HG03103 (cell line): ENCODE measurements around the gene GRIN3A.

Experiments
- ATAC-seq: cut with Tn5 transposase; IDR thresholded peaks from one replicate; pipeline ENCODE4 v1.9.1; 2021; ENCODE audit warnings: low read depth; ENCODE audit not compliant: unreplicated experiment

GRIN3A gene

GRCh38 chr9:101706261-101706798 lies 32.1 kb downstream of the GRIN3A start:
- ATAC-seq: no peak

GRCh38 chr9:101705135-101705661 lies 33.2 kb downstream of the GRIN3A start:
- peak; percentile 91 for ATAC-seq

GRCh38 chr9:101702257-101702656 lies 36.2 kb downstream of the GRIN3A start:
- no peak for ATAC-seq

GRCh38 chr9:101693546-101694336 lies 44.7 kb downstream of the GRIN3A start:
- ATAC-seq: no peak

- no peak for ATAC-seq
Measured at GRCh38 chr9:101691657-101692056, 46.8 kb downstream of the GRIN3A start.

- ATAC-seq: no peak
Measured at GRCh38 chr9:101689039-101689438, 49.4 kb downstream of the GRIN3A start.

GRCh38 chr9:101684665-101685064 lies 53.8 kb downstream of the GRIN3A start:
- ATAC-seq: no peak

- no peak for ATAC-seq
Measured at GRCh38 chr9:101683236-101683635, 55.2 kb downstream of the GRIN3A start.

GRCh38 chr9:101677861-101678260 lies 60.6 kb downstream of the GRIN3A start:
- no peak for ATAC-seq

GRCh38 chr9:101675341-101675740 lies 63.1 kb downstream of the GRIN3A start:
- no peak for ATAC-seq

GRCh38 chr9:101674165-101674564 lies 64.3 kb downstream of the GRIN3A start:
- no peak for ATAC-seq

- ATAC-seq: no peak
Measured at GRCh38 chr9:101673642-101674041, 64.8 kb downstream of the GRIN3A start.

GRCh38 chr9:101671567-101671966 lies 66.9 kb downstream of the GRIN3A start:
- ATAC-seq: no peak

- no peak for ATAC-seq
Measured at GRCh38 chr9:101668421-101668820, 70.0 kb downstream of the GRIN3A start.

- no peak for ATAC-seq
Measured at GRCh38 chr9:101664453-101664852, 74.0 kb downstream of the GRIN3A start.

- no peak for ATAC-seq
Measured at GRCh38 chr9:101652601-101653175, 85.8 kb downstream of the GRIN3A start.

- no peak for ATAC-seq
Measured at GRCh38 chr9:101650142-101650541, 88.3 kb downstream of the GRIN3A start.

- ATAC-seq: no peak
Measured at GRCh38 chr9:101648493-101648892, 90.0 kb downstream of the GRIN3A start.

GRCh38 chr9:101639785-101640665 lies 98.4 kb downstream of the GRIN3A start:
- no peak for ATAC-seq

GRCh38 chr9:101639311-101639710 lies 99.1 kb downstream of the GRIN3A start:
- ATAC-seq: no peak

- no peak for ATAC-seq
Measured at GRCh38 chr9:101636247-101636646, 102.2 kb downstream of the GRIN3A start.
